HG03457 (cell line): Measurements from ENCODE around the gene F13B.
"Not testable (repeated sequence)": the region's sequence is repeated elsewhere in the genome, so short reads cannot be mapped to it uniquely, and the experiment has no call there.

Experiments
- ATAC-seq: cut with Tn5 transposase; IDR thresholded peaks from one replicate; pipeline ENCODE4 v1.9.1; 2021; ENCODE audit warnings: moderate number of reproducible peaks; ENCODE audit not compliant: unreplicated experiment

Gene F13B

DNA sequence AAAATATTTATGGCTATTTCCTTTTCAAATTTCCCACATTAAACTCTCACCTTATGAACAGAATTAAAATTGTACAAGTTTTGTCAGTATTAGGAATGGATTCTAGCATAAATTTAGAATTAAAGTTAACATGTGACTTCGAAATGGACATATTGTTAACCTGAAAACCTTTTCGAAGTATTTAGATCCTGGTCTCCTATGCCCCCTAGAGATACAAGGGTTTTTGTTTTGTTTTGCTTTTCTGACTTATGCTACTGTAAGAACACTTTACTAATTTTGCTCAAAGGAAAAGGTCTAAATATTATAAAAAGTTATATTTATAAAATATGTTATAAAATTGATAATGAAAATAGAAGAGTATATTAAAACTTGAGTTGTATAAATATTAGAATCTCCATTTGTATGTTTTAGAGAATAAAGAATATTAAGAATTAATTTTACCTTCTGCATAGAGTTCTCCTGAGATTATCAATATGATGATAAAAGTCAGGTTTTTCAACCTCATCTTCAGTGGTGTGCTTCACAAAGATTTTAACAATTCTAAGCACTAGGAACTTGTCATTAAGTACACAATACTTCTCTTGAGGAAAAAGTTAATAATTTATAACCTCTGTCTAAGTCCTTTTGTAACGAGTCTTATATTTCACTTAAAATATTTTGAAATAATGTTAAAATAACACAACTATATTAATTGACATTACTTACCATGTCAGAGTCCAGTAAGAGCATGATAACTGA is at the start of gene F13B:
F13B (minus strand) TSS at position 542 of the 738 bp plus-strand sequence; CDS start at position 505, 37 bp downstream.
- no peak for ATAC-seq

GRCh38 chr1:197116156-197116555 is 49.1 kb upstream of the F13B start:
- no peak for ATAC-seq

GRCh38 chr1:197106869-197107268 is 39.8 kb upstream of the F13B start:
- ATAC-seq: no peak

DNA sequence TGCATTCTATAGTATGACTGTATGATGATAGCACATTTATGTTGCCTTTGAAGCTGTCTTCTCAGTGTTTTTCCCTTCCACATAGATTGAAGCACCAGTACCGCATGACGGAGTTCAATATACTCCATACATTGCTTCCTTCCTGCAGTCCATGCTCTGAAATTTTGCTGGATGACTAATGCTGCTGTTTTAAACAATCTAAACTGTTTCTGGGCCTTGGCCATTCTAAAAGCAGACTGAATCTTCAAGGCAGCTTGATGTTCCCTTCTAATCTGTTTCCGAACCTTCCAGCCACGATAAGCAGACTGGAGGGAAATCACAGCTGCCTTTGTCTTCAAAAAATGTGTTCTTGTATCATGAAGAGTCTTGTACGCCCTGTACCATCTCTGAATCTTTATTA is 36.2 kb upstream of the F13B start:
- no peak for ATAC-seq

- no peak for ATAC-seq
Measured at GRCh38 chr1:197101978-197102377, 34.9 kb upstream of the F13B start.

DNA sequence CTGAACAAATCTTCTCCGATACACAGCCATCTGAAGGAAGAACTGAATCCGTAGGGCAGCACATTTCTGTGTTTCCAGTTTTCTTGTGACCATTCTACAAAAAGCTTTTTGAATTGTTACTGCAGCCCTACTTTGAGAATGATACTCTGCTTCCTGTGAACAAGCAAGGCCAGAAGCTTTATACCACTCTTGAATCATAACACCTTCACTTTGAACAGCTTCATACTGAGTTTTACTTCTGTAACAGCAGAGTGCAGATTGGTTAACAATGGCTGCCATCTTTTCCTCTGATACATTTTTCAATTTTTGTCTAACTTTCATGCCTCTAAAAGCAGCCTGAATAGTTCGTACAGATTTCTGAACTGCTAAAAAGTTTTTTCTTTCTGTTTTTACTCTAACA is 33.6 kb upstream of the F13B start:
- ATAC-seq: no peak

DNA sequence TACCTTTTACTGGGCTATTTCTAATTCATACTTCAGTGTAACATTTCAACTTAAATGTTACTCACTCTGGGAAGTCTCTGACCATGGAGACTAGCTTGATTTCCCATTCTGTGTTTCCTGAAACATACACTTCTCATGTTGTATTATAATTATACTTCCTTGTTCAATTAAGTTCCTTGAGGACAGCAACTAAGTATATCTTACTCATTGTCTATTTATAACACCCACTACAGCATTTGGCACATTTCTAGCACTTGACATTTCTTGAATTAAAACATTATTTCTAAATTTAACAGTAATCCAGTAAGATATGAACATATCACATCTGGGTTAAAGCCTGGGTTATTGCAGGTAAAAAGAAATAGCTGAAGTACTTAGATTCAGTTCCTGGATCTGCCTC is 32.4 kb upstream of the F13B start:
- no peak for ATAC-seq

GRCh38 chr1:197096971-197097370 is 29.9 kb upstream of the F13B start:
- not testable (repeated sequence) for ATAC-seq

GRCh38 chr1:197096137-197096536 is 29.1 kb upstream of the F13B start:
- no peak for ATAC-seq

DNA sequence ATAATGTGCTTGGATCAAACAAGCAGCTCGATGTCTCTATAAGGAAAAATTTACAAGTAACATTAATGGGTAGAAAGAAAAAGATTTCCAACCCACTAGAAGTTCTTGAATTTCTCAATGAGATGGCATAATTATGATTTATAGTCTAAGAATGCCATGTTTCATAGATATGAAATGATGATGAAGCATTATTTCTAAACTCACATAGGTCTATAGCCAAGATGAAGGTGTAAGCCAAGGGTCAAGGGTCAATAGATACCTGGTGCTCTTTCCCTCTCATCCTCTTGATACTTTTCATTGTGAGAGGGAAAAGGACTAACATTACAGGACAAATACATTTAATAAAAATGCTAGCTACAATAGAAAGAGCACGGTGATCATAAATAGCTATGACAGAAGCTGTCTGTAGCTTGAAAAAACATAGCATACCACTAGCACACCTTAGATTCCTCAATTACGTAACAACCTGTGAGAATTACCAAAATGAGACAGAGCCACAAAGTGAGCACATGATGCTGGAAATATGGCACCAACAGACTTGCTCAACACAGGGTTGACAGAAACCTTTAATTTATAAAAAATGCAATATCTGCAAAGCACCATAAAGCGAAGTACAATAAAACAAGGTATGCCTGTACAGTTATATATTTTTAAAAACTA is 26.3 kb upstream of the F13B start:
- no peak for ATAC-seq

GRCh38 chr1:197092491-197093023 is 25.5 kb upstream of the F13B start:
- ATAC-seq: no peak

DNA sequence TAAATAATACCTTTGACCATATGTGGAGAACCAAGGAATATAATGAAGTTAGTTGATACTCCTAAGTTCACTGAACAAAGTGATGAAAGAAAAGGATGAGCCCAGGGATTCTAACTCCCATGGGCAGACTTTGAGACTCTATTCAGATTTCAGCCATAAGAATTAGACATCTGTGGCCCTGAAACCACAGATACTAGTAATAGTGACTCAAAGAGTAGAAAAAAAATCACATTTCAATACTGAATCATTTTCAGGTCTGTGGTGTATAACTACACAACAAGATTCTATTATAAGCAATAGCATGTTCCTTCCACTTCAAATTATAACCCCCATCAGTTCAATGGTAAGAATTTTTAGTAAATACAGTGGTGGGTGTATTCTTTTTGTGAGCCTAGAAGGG is 16.4 kb upstream of the F13B start:
- no peak for ATAC-seq

DNA sequence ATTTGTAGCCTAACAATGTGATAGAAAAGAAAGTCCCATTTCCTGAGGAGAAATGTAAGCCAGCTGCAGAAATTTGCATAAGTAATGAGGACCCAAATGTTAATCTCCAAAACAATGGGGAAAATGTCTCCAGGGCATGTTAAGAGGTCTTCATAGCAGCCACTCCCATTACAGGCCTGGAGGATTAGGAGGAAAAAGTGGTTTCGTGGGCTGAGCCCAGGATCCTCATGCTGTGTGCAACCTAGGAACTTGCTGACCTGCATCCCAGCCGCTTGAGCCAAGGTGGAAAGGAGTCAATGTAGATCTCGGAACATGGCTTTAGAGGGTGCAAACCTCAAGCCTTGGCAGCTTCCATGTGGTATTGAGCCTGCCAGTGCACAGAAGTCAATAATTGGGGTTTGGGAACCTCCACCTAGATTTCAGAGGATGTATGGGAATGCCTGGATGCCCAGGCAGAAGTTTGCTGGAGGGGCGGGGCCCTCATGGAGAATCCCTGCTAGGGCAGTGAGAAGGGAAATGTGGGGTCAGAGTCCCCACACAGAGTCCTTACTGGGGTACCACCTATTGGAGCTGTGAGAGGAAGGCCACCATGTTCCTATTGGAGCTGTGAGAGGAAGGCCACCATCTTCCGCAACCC is 14.2 kb upstream of the F13B start:
- ATAC-seq: no peak

GRCh38 chr1:197080323-197080722 is 13.3 kb upstream of the F13B start:
- ATAC-seq: no peak

DNA sequence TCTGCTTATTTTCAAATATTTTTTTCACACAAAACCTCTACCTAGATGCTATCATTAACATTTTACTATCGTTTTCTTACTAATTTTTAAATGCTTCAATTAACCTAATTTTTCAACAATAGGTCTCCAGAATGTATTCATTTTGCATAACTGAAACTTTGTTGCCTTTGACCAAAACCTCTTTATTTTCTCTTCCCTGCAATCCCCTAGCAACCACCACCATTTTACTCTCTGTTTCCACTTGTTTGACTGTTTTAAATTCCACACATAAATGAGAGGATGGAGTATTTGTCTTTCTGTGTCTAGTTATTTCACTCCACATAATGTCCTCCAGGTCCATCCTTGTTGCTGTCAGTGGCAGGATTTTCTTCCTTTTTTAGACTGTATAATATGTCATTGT is 9.5 kb upstream of the F13B start:
- no peak for ATAC-seq

GRCh38 chr1:197073978-197074377 is 6.9 kb upstream of the F13B start:
- ATAC-seq: no peak

- ATAC-seq: no peak
Measured at GRCh38 chr1:197067457-197067818, 378 bp upstream of the F13B start.

GRCh38 chr1:197066277-197066676 is 783 bp downstream of the F13B start:
- ATAC-seq: no peak

DNA sequence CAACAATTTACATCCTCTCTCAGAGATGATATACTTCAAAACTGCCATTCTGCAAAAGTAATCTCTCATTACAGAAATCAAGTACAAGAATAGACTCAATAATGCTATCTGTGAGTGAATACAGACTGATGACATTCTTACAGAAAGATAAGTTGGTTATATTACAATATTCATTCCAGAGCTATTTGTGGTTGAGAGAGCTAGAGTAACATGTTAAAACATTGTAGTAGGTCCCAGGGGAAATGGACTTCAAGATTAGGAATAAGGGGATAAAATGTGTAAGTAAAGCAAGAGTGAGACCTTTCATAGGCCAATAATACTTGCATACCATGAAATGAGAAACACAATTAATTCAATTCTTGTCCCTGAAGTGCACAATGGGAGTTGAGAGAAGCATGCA is 1.5 kb downstream of the F13B start:
- ATAC-seq: no peak

DNA sequence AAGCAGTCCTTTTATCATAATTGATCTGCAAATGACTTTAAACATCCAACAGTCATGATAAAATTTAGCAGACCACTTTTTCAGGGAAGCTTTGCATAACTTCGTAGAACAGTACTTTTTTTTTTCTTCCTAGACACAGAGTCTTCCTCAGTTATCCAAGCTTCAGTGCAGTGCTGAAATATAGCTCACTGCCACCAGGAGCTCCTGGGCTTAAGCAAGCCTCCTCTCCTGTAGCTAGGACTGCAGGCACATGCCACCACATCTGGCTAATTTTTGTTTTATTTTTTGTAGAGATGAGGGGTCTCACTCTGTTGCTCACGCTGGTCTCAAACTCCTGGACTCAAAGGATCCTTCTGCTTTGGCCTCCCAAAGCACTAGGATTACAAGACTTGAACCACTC is 3.8 kb downstream of the F13B start:
- ATAC-seq: no peak

GRCh38 chr1:197062692-197063091 is 4.4 kb downstream of the F13B start:
- ATAC-seq: peak; percentile 88

GRCh38 chr1:197049100-197049499 is 18.0 kb downstream of the F13B start:
- ATAC-seq: no peak
